Endodermal cell (in vitro differentiated cells): ENCODE data around the gene GANAB. TPM values are rescaled to one million over a fixed set of nuclear protein-coding genes. Genes with fewer than 3 reads are reported as not detected.

Source experiments
- DNase-seq: peaks from one replicate; pipeline ENCODE4 v3.0.0-alpha.2; 2017
- H3K27ac ChIP-seq: 2 replicates; pipeline ENCODE4 v1.5.1; 2013; ENCODE audit warnings: mild to moderate bottlenecking, low read depth, low read length, moderate library complexity
- H3K27me3 ChIP-seq: 2 replicates; pipeline ENCODE4 v1.6.1; 2013; ENCODE audit warnings: mild to moderate bottlenecking, low read length, moderate library complexity; ENCODE audit not compliant: insufficient read depth, control insufficient read depth, poor library complexity, severe bottlenecking
- H3K36me3 ChIP-seq: 2 replicates; pipeline ENCODE4 v1.7.0; 2013; ENCODE audit warnings: mild to moderate bottlenecking, low read length, moderate library complexity; ENCODE audit not compliant: control insufficient read depth, insufficient read depth
- H3K4me1 ChIP-seq: one replicate; pipeline ENCODE4 v1.7.0; 2013; ENCODE audit warnings: low read length; ENCODE audit not compliant: control insufficient read depth, insufficient read depth
- H3K4me3 ChIP-seq: 2 replicates; pipeline ENCODE4 v1.5.1; 2013; ENCODE audit warnings: mild to moderate bottlenecking, low read length, moderate library complexity
- H3K9ac ChIP-seq: 2 replicates; pipeline ENCODE4 v1.6.1; 2013; ENCODE audit warnings: mild to moderate bottlenecking, low read length, moderate library complexity; ENCODE audit not compliant: poor library complexity, severe bottlenecking; ENCODE audit errors: extremely low read depth
- H3K9me3 ChIP-seq: 2 replicates; pipeline ENCODE4 v1.6.1; 2013; ENCODE audit warnings: mild to moderate bottlenecking, low read length, moderate library complexity; ENCODE audit not compliant: control insufficient read depth
- H3K27ac Mint-ChIP-seq: 2 replicates; pipeline ENCODE4 v1.8.0; 2020; ENCODE audit warnings: mixed read lengths
- H3K27me3 Mint-ChIP-seq: 2 replicates; pipeline ENCODE4 v1.8.0; 2021; ENCODE audit warnings: mild to moderate bottlenecking, mixed read lengths; ENCODE audit not compliant: insufficient read depth
- H3K36me3 Mint-ChIP-seq: 2 replicates; pipeline ENCODE4 v1.8.0; 2020; ENCODE audit warnings: low read depth, mixed read lengths
- H3K4me1 Mint-ChIP-seq: 2 replicates; pipeline ENCODE4 v1.8.0; 2020; ENCODE audit warnings: mixed read lengths
- H3K4me3 Mint-ChIP-seq: 2 replicates; pipeline ENCODE4 v1.8.0; 2020; ENCODE audit warnings: mild to moderate bottlenecking, moderate library complexity, mixed read lengths
- H3K9me3 Mint-ChIP-seq: 2 replicates; pipeline ENCODE4 v1.8.0; 2020; ENCODE audit warnings: mild to moderate bottlenecking, mixed read lengths
- WGBS, 2 experiments: methylation state at CpG; one replicate each; pipeline versions ENCODE4 v1.1.5 to v1.1.7; 2013; ENCODE audit warnings: missing lambda C conversion rate in 2 of 2, mixed read lengths in 1 of 2; ENCODE audit not compliant: insufficient coverage in 1 of 2, insufficient read length in 1 of 2; 5-methylcytosine and 5-hydroxymethylcytosine counted together
- total RNA-seq, 2 donors: library from RNA; stranded (reverse); fragmentation: NEBNext Ultra II Directional in 1 of 2; extraction: Animal tissue kit (Norgen Biotek cat#: 25700) in 1 of 2; gene quantifications; 2 replicates in 1 of 2; 3 replicates in 1 of 2; pipeline ENCODE4 v1.2.1, GENCODE V29; 2021
- TF ChIP-seq, protein P1 (sequence below): fragments of 200-600 bp; sonication (generic); conservative IDR thresholded peaks from 2 replicates; pipeline ENCODE4 v1.5.0; 2021; ENCODE audit warnings: antibody characterized with exemption, mild to moderate bottlenecking

Gene GANAB
- total RNA-seq, 2 donors from 2014 or later: 377 to 402 TPM

DNA sequence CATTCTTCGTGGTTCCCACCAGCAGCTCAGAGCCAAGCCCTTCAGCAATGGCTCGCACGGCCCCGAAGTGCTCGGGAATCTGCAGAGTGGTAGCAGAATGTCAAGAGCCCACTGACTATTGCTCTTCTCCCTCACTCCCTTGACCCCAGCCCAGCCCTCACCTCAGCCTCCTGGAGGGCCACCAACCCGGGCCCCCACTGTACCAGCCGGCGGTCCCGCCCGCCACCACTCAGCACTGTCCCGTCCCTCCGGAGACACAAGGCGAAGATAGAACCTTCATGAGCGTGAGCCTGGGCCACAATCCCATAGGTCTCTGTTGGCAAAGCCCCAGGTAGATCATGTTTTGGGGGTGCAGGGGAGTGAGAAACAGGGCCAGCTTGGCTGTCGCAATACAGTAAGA lies 40.5 kb downstream of the GANAB start:
- H3K27me3 Mint-ChIP-seq: peaks cover 24% of the 10 kb centered on the region
- Histone ChIP-seq H3K4me3 (no peak overlapping the region), H3K9me3 (no peaks in the 10 kb centered on the region), H3K4me1 (peaks cover 4% of the 10 kb centered on the region), H3K36me3 (no peaks in the 10 kb centered on the region), H3K9ac (no peak overlapping the region), H3K27me3 (peaks cover 11% of the 10 kb centered on the region), H3K27ac (no peak overlapping the region)
- no peak for DNase-seq
- H3K36me3 Mint-ChIP-seq: peaks cover 28% of the 10 kb centered on the region
- no peak overlapping the region for H3K4me3 Mint-ChIP-seq
- WGBS, 2 experiments: 94% methylated on average over 14 to 15 of the region's 15 CpGs
- H3K9me3 Mint-ChIP-seq: no peaks in the 10 kb centered on the region
- peaks cover 29% of the 10 kb centered on the region for H3K4me1 Mint-ChIP-seq
- TF ChIP-seq, protein P1, sequence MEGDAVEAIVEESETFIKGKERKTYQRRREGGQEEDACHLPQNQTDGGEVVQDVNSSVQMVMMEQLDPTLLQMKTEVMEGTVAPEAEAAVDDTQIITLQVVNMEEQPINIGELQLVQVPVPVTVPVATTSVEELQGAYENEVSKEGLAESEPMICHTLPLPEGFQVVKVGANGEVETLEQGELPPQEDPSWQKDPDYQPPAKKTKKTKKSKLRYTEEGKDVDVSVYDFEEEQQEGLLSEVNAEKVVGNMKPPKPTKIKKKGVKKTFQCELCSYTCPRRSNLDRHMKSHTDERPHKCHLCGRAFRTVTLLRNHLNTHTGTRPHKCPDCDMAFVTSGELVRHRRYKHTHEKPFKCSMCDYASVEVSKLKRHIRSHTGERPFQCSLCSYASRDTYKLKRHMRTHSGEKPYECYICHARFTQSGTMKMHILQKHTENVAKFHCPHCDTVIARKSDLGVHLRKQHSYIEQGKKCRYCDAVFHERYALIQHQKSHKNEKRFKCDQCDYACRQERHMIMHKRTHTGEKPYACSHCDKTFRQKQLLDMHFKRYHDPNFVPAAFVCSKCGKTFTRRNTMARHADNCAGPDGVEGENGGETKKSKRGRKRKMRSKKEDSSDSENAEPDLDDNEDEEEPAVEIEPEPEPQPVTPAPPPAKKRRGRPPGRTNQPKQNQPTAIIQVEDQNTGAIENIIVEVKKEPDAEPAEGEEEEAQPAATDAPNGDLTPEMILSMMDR: no peak
- no peak overlapping the region for H3K27ac Mint-ChIP-seq

DNA sequence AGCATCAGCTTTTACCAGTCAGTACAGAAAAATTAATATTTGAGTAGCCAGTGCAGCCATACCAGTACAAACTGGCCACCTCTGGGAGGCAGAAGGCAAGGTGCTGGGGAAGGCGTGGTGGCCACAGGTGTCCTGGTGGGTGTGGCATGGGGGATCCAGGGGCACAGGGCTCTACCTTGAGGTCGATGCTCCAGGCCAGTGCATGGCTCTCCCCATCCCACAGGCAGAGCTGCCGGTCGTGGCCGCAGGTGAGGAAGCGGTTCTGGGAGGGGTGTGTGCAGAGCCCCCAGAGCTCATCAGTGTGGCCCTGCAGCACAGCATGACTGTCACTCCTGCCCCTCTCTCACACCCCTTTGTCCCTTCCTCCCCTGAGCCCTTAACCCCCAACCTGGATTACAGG lies 40.9 kb downstream of the GANAB start:
- Mint-ChIP-seq H3K36me3 (peaks cover 28% of the 10 kb centered on the region), H3K27me3 (peaks cover 24% of the 10 kb centered on the region), H3K9me3 (no peaks in the 10 kb centered on the region), H3K27ac (no peak overlapping the region), H3K4me1 (peaks cover 30% of the 10 kb centered on the region), H3K4me3 (no peak overlapping the region)
- no peak for DNase-seq
- no peak overlapping the region for H3K9ac ChIP-seq
- 98% methylated on average over 6 of the region's 6 CpGs for WGBS, 2 experiments
- no peak overlapping the region for H3K4me3 ChIP-seq
- H3K27ac ChIP-seq: no peak overlapping the region
- peaks cover 11% of the 10 kb centered on the region for H3K27me3 ChIP-seq
- H3K9me3 ChIP-seq: no peaks in the 10 kb centered on the region
- TF ChIP-seq, protein P1: no peak
- no peaks in the 10 kb centered on the region for H3K36me3 ChIP-seq
- peaks cover 4% of the 10 kb centered on the region for H3K4me1 ChIP-seq

DNA sequence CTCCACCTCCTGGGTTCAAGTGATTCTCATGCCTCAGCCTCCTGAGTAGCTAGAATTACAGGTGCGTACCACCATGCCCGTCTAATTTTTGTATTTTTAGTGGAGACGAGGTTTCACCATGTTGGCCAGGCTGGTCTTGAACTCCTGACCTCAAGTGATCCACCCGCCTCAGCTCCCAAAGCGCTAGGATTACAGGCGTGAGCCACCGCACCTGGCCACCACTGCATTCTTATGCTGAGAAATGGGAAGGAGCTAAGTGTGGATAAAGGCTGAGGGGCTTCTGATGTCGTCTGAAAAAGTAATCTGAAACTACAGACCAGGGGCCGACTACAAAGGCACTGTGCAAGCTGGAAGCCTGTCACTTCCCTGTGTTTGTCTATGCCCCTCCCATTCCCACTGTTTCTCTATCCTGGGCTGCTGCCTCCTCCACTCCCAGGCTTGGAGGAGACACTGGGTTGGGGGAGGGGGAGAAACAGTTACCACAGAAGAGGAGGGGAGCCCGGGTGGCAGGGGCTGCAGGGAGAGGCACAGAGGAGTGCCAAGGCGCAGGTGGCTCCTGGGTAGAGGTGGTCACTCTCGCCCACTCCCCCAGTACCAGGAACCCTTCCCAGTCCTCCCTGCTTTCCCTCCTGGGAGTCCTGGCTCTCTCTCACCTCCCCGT lies 41.8 kb downstream of the GANAB start:
- TF ChIP-seq, protein P1: no peak
- Histone ChIP-seq H3K4me3 (no peak overlapping the region), H3K9ac (no peak overlapping the region), H3K9me3 (no peaks in the 10 kb centered on the region), H3K4me1 (peaks cover 4% of the 10 kb centered on the region), H3K36me3 (peaks cover 4% of the 10 kb centered on the region), H3K27ac (peak overlapping the region; percentile 3), H3K27me3 (peaks cover 11% of the 10 kb centered on the region)
- DNase-seq: peak; percentile 63
- 71 to 79% methylated on average over 10 to 13 of the region's 13 CpGs for WGBS, 2 experiments
- no peaks in the 10 kb centered on the region for H3K9me3 Mint-ChIP-seq
- H3K27ac Mint-ChIP-seq: no peak overlapping the region
- peaks cover 39% of the 10 kb centered on the region for H3K4me1 Mint-ChIP-seq
- peaks cover 24% of the 10 kb centered on the region for H3K27me3 Mint-ChIP-seq
- H3K4me3 Mint-ChIP-seq: no peak overlapping the region
- peaks cover 29% of the 10 kb centered on the region for H3K36me3 Mint-ChIP-seq
